NCI-H187 treated with DMSO at 0.1 percent for 48 hours (cell line): ENCODE data around the gene FRY.

Experiments
- DNase-seq: peaks from one replicate; lab custom pipeline; 2025; lab: John Stamatoyannopoulos, UW

FRY gene

GRCh38 chr13:32175943-32176342 lies 144.4 kb downstream of the FRY start:
- no peak for DNase-seq

GRCh38 chr13:32176696-32177095 lies 145.1 kb downstream of the FRY start:
- no peak for DNase-seq

GRCh38 chr13:32178763-32179162 lies 147.2 kb downstream of the FRY start:
- DNase-seq: no peak

- DNase-seq: no peak
Measured at GRCh38 chr13:32179708-32180107, 148.1 kb downstream of the FRY start.

GRCh38 chr13:32187651-32188050 lies 156.1 kb downstream of the FRY start:
- DNase-seq: no peak

- no peak for DNase-seq
Measured at GRCh38 chr13:32191452-32191998, 160.0 kb downstream of the FRY start.

GRCh38 chr13:32195713-32196112 lies 164.1 kb downstream of the FRY start:
- no peak for DNase-seq

- DNase-seq: no peak
Measured at GRCh38 chr13:32199168-32199567, 167.6 kb downstream of the FRY start.

GRCh38 chr13:32200741-32201140 lies 169.2 kb downstream of the FRY start:
- DNase-seq: no peak

- no peak for DNase-seq
Measured at GRCh38 chr13:32201809-32202208, 170.2 kb downstream of the FRY start.

- DNase-seq: no peak
Measured at GRCh38 chr13:32202268-32202667, 170.7 kb downstream of the FRY start.

GRCh38 chr13:32203221-32203620 lies 171.6 kb downstream of the FRY start:
- DNase-seq: no peak

- DNase-seq: no peak
Measured at GRCh38 chr13:32203736-32204135, 172.2 kb downstream of the FRY start.

- no peak for DNase-seq
Measured at GRCh38 chr13:32205431-32206096, 174.0 kb downstream of the FRY start.

GRCh38 chr13:32206097-32206740 lies 174.6 kb downstream of the FRY start:
- no peak for DNase-seq

GRCh38 chr13:32208860-32209259 lies 177.3 kb downstream of the FRY start:
- DNase-seq: no peak

- no peak for DNase-seq
Measured at GRCh38 chr13:32209652-32210051, 178.1 kb downstream of the FRY start.

GRCh38 chr13:32210101-32210500 lies 178.5 kb downstream of the FRY start:
- no peak for DNase-seq

GRCh38 chr13:32211813-32212212 lies 180.2 kb downstream of the FRY start:
- DNase-seq: no peak

- no peak for DNase-seq
Measured at GRCh38 chr13:32212421-32212820, 180.8 kb downstream of the FRY start.

GRCh38 chr13:32213626-32214025 lies 182.1 kb downstream of the FRY start:
- DNase-seq: no peak

GRCh38 chr13:32214071-32214470 lies 182.5 kb downstream of the FRY start:
- no peak for DNase-seq

- DNase-seq: no peak
Measured at GRCh38 chr13:32216281-32216680, 184.7 kb downstream of the FRY start.
